Mesodermal cell (in vitro differentiated cells): Measurements from ENCODE around the gene AADACL2. TPM values are rescaled to one million over a fixed set of nuclear protein-coding genes. Genes with fewer than 3 reads are reported as not detected.

Experiments used
- H3K27ac ChIP-seq: 2 replicates; pipeline ENCODE4 v1.7.0; 2013; ENCODE audit warnings: mild to moderate bottlenecking, low read depth, low read length, moderate library complexity; ENCODE audit not compliant: severe bottlenecking
- H3K36me3 ChIP-seq: 2 replicates; pipeline ENCODE4 v1.7.1; 2013; ENCODE audit warnings: mild to moderate bottlenecking, low read length, moderate library complexity; ENCODE audit not compliant: control insufficient read depth, insufficient read depth
- H3K4me1 ChIP-seq: one replicate; pipeline ENCODE4 v1.7.1; 2013; ENCODE audit warnings: mild to moderate bottlenecking, low read length; ENCODE audit not compliant: insufficient read depth, control insufficient read depth, poor library complexity, severe bottlenecking
- H3K4me3 ChIP-seq: 2 replicates; pipeline ENCODE4 v1.7.0; 2013; ENCODE audit warnings: low read length, control low read depth, mild to moderate bottlenecking; ENCODE audit not compliant: insufficient read depth, poor library complexity, severe bottlenecking; ENCODE audit errors: extremely low read depth
- H3K9me3 ChIP-seq: 2 replicates; pipeline ENCODE4 v1.7.1; 2013; ENCODE audit warnings: mild to moderate bottlenecking, low read length, moderate library complexity; ENCODE audit not compliant: control insufficient read depth
- WGBS, 2 experiments: methylation state at CpG; one replicate each; pipeline ENCODE4 v1.1.5; 2013; ENCODE audit warnings: missing lambda C conversion rate in 2 of 2; ENCODE audit not compliant: insufficient coverage in 2 of 2; 5-methylcytosine and 5-hydroxymethylcytosine counted together
- polyA plus RNA-seq, 2 experiments: library from polyadenylated mRNA; stranded (reverse); fragments of 50-300 nt; gene quantifications; one replicate each; pipeline ENCODE4 v1.2.3, GENCODE V29; 2013

AADACL2 gene, protein sequence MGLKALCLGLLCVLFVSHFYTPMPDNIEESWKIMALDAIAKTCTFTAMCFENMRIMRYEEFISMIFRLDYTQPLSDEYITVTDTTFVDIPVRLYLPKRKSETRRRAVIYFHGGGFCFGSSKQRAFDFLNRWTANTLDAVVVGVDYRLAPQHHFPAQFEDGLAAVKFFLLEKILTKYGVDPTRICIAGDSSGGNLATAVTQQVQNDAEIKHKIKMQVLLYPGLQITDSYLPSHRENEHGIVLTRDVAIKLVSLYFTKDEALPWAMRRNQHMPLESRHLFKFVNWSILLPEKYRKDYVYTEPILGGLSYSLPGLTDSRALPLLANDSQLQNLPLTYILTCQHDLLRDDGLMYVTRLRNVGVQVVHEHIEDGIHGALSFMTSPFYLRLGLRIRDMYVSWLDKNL
- polyA plus RNA-seq (2013, experiment 1 of 2), result not detected
- polyA plus RNA-seq (2013, experiment 2 of 2), result not detected

DNA sequence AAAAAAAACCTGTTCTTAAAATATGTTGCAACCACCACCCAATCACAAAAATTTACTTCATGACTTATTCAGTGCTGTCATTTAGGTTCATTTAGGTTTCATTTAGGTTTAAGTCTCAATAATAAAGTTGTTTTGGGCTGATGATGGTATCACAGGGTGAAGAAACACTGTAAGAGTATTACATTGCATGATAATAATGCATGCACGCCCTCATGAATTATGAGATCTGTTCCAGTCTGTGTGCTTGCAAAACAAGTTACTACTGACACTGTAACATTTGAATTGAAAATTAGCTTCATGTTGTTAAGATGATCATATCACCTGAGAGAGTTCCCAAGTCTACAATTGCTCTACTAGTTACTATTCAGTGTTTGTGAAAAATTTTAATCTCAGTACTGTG lies at the start of gene AADACL2:
AADACL2 (plus strand) TSS at position 315 of the 400 bp plus-strand sequence. CDS start 109 bp downstream, outside the sequence.
- Histone ChIP-seq H3K4me3 (no peak within 1 kb of the TSS), H3K27ac (no peak within 1 kb of the TSS), H3K36me3 (no peaks in the 10 kb centered on the region), H3K4me1 (no peaks in the 10 kb centered on the region), H3K9me3 (no peaks in the 10 kb centered on the region)
- no CpG with 5 or more reads among the region's 1 CpG for WGBS, 2 experiments

DNA sequence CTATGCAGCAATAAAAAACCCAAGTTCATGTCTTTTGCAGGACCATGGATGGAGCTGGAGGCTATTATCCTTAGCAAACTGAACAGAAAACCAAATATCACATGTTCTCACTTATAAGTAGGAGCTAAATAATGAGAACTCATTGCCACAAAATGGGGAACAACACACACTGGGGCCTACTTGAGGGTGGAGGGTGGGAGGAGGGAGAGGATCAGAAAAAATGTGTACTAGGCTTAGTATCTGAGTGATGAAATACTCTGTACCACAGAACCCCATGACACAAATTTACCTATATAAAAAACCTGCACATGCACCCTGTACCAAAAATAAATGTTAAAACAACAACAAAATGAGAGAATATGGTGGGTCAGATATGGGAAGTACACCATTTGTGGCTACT lies 49.6 kb upstream of the AADACL2 start:
- H3K4me1 ChIP-seq, result no peaks in the 10 kb centered on the region
- no peak overlapping the region for H3K4me3 ChIP-seq
- H3K9me3 ChIP-seq, result peaks cover under 1% of the 10 kb centered on the region
- H3K36me3 ChIP-seq, result no peaks in the 10 kb centered on the region
- H3K27ac ChIP-seq, result no peak overlapping the region

DNA sequence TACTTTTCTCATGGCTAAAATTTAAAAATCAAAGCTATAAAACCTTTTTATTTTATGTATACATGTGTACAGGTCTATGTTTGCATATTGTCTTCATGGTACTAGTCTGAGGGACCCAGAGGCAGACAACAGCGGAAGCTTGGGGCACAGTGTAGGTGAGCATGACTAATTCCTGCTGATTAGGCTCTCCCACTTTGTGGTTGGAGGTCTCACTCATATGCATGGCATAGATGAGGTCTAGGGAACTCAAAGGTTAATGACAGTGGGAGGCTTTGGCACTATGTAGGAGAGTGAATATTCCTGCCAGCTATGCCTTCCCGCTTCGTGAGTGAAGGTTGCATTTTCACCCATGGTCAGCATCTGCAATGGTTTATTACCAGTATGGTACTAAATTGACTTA lies 47.5 kb upstream of the AADACL2 start:
- WGBS, 2 experiments, result 100% methylated on average over 1 of the region's 3 CpGs
- H3K9me3 ChIP-seq, result no peaks in the 10 kb centered on the region
- no peak overlapping the region for H3K27ac ChIP-seq
- H3K4me3 ChIP-seq, result no peak overlapping the region
- no peaks in the 10 kb centered on the region for H3K36me3 ChIP-seq
- H3K4me1 ChIP-seq, result no peaks in the 10 kb centered on the region

DNA sequence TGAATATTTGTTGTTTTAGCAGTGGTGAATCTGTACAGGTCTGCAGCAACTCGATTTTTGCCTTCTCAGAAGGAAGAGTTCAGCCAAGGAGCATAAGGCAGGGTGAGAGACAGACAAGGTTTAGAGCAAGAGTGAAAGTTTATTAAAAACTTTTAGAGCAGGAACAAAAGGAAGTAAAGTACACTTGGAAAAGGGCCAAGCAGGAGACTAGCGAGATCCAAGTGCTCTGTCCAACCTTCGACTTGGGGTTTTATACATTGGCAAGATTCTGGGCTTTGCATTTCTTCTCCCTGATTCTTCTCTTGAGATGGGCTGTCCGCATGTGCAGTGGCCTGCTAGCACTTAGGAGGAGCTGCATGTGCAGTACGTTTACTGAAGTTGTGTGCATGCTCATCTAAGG lies 46.7 kb upstream of the AADACL2 start:
- 74 to 77% methylated on average over 5 of the region's 5 CpGs for WGBS, 2 experiments
- no peak overlapping the region for H3K4me3 ChIP-seq
- H3K27ac ChIP-seq, result no peak overlapping the region
- no peaks in the 10 kb centered on the region for H3K36me3 ChIP-seq
- no peaks in the 10 kb centered on the region for H3K4me1 ChIP-seq
- no peaks in the 10 kb centered on the region for H3K9me3 ChIP-seq

DNA sequence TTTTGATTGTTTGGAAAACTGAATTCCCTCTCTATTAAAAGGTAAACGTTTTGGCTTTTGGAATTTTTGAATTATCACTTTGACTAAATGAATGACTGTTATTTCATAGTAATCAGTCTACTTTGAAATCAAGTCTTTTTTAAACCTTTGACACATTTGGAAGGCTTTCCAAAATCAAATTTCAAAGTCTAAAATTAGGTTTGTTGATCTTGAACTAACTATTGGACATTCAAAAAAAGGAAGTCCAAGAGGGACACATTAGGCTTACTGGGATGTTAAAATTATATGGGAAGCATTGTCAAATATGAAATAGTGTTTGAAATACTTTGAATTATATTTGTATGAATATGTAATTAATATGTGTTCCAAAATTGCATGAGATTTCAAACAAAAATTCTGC lies 45.2 kb upstream of the AADACL2 start:
- Histone ChIP-seq H3K9me3 (no peaks in the 10 kb centered on the region), H3K4me1 (no peaks in the 10 kb centered on the region), H3K36me3 (no peaks in the 10 kb centered on the region), H3K27ac (no peak overlapping the region), H3K4me3 (no peak overlapping the region)
- no CpG with 5 or more reads among the region's 1 CpG for whole genome bisulfite sequencing, 2 experiments

DNA sequence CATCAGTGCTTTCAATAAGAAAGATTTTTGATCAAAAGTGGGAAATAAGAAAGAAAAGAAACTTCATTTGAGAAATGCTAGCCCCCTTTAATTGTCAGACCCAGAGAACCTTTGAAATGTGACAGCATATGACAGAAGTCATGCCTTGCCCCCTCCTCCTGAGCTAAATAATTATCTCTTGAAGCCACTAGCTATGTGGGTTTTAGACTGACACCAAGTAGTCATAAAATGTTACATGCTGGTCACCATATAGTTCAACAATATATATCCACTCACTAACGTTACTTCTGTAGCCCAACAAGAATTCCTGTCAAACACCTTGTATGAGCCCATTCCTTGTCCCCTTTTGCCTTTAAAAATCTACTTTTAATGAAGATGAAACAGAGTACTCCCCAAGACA lies 43.1 kb upstream of the AADACL2 start:
- WGBS, 2 experiments, result 80 to 88% methylated on average over 1 of the region's 1 CpG

DNA sequence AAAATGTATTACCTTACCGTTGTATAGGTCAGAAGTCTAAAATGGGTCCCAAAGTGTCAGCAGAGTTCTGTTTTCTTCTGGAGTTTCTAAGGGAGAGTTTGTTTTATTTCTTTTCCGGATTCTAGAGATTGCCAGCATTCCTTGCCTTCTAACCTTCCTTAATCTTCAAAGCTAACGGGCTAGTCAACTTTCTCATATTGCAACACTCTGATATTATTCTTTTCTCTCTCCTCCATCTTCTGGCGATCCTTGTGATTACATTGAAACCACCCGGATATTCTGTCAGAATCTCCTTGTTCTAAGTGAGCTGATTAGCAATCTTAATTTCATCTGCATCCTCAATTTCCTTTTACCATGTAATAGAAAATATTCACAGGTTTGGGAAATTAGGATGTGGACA lies 36.2 kb upstream of the AADACL2 start:
- peaks cover 8% of the 10 kb centered on the region for H3K9me3 ChIP-seq
- H3K36me3 ChIP-seq, result no peaks in the 10 kb centered on the region
- no peak overlapping the region for H3K27ac ChIP-seq
- no peak overlapping the region for H3K4me3 ChIP-seq
- no peaks in the 10 kb centered on the region for H3K4me1 ChIP-seq
- WGBS, 2 experiments, result 71 to 90% methylated on average over 2 of the region's 5 CpGs

More for the DNA sequence above, 43.1 kb upstream of the AADACL2 start:
- no peak overlapping the region for H3K4me3 ChIP-seq
- no peaks in the 10 kb centered on the region for H3K36me3 ChIP-seq
- H3K4me1 ChIP-seq, result no peaks in the 10 kb centered on the region
- no peak overlapping the region for H3K27ac ChIP-seq
- no peaks in the 10 kb centered on the region for H3K9me3 ChIP-seq

DNA sequence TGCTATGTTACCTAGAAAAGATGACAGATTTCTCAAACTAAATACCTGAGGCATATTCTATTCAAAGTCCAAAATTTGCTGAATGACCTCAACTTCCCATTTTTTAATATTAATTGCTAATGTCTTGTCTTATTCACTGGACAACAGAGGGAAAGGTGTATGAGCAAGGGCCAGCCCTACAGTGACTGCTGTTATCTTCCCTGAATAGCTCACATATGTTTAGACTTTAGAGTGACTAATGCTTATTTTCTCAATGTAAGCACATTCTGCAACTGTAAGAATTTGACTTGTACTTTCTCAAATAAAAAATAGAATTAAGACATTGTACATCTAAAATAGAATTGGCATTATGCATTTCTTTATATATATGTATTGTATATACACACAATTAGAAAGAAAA lies 26.5 kb upstream of the AADACL2 start:
- no peaks in the 10 kb centered on the region for H3K9me3 ChIP-seq
- H3K4me1 ChIP-seq, result no peaks in the 10 kb centered on the region
- H3K4me3 ChIP-seq, result no peak overlapping the region
- H3K27ac ChIP-seq, result no peak overlapping the region
- no peaks in the 10 kb centered on the region for H3K36me3 ChIP-seq

DNA sequence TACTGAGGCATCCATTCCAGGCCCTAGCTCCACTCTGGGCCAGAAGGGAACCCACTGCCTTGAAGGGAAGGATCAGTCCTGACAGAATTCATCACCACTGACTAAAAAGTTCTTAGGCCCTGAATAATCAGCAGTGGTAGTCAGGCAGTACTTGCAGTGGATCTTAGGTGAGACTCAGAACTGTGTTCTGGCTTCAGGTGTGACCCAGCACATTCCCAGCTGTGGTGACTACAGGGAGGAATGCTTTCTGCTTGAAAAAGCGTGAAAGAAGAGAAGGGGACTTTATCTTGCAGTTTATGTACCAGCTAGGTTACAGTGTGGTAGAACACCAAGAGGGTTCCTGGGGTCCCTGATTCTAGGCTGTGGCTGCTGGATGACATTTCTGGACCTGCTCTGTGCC lies 24.9 kb upstream of the AADACL2 start:
- Histone ChIP-seq H3K36me3 (no peaks in the 10 kb centered on the region), H3K9me3 (no peaks in the 10 kb centered on the region), H3K27ac (no peak overlapping the region), H3K4me1 (no peaks in the 10 kb centered on the region), H3K4me3 (no peak overlapping the region)
- WGBS, 2 experiments, result 92 to 100% methylated on average over 1 of the region's 1 CpG

DNA sequence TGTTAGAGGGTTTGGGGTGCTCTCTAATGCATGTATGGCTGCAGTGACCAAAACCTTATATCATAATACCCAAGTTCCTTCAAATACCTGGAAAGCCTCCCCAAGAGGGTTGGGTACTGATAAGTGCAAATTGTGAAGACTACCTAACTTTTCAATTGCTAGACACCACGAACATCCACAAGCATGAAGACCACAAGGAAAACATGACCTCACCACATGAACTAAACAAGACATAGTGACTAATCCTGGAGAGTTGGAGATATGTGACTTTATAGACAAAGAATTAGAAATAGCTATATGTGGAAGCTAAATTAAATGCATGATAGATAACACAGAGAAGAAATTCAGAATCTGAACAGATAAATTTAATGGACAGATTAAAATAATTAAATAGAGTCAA lies 23.9 kb upstream of the AADACL2 start:
- Histone ChIP-seq H3K4me3 (no peak overlapping the region), H3K9me3 (no peaks in the 10 kb centered on the region), H3K36me3 (no peaks in the 10 kb centered on the region), H3K4me1 (no peaks in the 10 kb centered on the region), H3K27ac (no peak overlapping the region)
- no CpG with 5 or more reads among the region's 1 CpG for WGBS, 2 experiments

DNA sequence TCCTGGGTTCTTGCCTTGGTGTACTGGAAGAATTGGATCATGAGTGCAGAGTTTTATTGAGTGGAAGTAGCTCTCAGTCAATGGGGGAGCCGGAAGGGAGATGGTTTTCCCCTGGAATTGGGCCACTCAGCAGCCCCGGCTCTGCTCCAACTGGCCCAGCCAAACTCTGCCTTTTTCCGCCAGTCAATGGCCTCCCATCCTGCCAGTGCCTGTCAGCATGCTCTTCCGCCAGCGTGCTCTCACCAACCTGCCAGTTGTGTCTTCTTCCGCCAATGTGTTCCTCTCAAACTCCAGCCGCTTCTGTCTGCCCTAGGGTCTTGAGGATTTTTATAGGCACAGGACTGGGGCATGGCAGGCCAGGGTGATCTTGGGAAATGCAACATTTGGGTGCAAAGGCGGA lies 12.4 kb upstream of the AADACL2 start:
- WGBS, 2 experiments, result 96 to 100% methylated on average over 6 to 8 of the region's 8 CpGs
- Histone ChIP-seq H3K27ac (no peak overlapping the region), H3K4me3 (no peak overlapping the region), H3K4me1 (no peaks in the 10 kb centered on the region), H3K9me3 (no peaks in the 10 kb centered on the region), H3K36me3 (no peaks in the 10 kb centered on the region)
